NCI-H345 treated with DMSO at 0.1 percent for 48 hours (cell line): ENCODE data around the gene GCNT2.
"Not testable (repeated sequence)": the region's sequence is repeated elsewhere in the genome, so short reads cannot be mapped to it uniquely, and the experiment has no call there.

ENCODE experiments used
- DNase-seq: peaks from one replicate; lab custom pipeline; 2025; ENCODE audit not compliant: unreplicated experiment; lab: John Stamatoyannopoulos, UW

Gene GCNT2

GRCh38 chr6:10599046-10599445, 77.9 kb downstream of the GCNT2 start:
- no peak for DNase-seq

GRCh38 chr6:10600681-10601080, 79.5 kb downstream of the GCNT2 start:
- DNase-seq, result not testable (repeated sequence)

- DNase-seq, result no peak
Measured at GRCh38 chr6:10603219-10603618, 82.1 kb downstream of the GCNT2 start.

- DNase-seq, result no peak
Measured at GRCh38 chr6:10609038-10609437, 87.9 kb downstream of the GCNT2 start.

GRCh38 chr6:10610289-10610688, 89.1 kb downstream of the GCNT2 start:
- DNase-seq, result no peak

- no peak for DNase-seq
Measured at GRCh38 chr6:10612161-10612560, 91.0 kb downstream of the GCNT2 start.

GRCh38 chr6:10613077-10613476, 91.9 kb downstream of the GCNT2 start:
- no peak for DNase-seq

- DNase-seq, result no peak
Measured at GRCh38 chr6:10613723-10614122, 92.6 kb downstream of the GCNT2 start.

- no peak for DNase-seq
Measured at GRCh38 chr6:10615675-10616074, 94.5 kb downstream of the GCNT2 start.

GRCh38 chr6:10616266-10616665, 95.1 kb downstream of the GCNT2 start:
- DNase-seq, result not testable (repeated sequence)

- no peak for DNase-seq
Measured at GRCh38 chr6:10617008-10617696, 96.0 kb downstream of the GCNT2 start.

- DNase-seq, result no peak
Measured at GRCh38 chr6:10618409-10618808, 97.3 kb downstream of the GCNT2 start.

GRCh38 chr6:10621213-10621612, 100.1 kb downstream of the GCNT2 start:
- DNase-seq, result peak; percentile 1

GRCh38 chr6:10621847-10622246, 100.7 kb downstream of the GCNT2 start:
- no peak for DNase-seq

GRCh38 chr6:10624836-10625235, 103.7 kb downstream of the GCNT2 start:
- DNase-seq, result no peak

- DNase-seq, result no peak
Measured at GRCh38 chr6:10626154-10626741, 105.1 kb downstream of the GCNT2 start.

GRCh38 chr6:10627800-10628199, 106.6 kb downstream of the GCNT2 start:
- DNase-seq, result no peak

- no peak for DNase-seq
Measured at GRCh38 chr6:10630178-10630577, 109.0 kb downstream of the GCNT2 start.

- DNase-seq, result no peak
Measured at GRCh38 chr6:10633216-10633615, 112.1 kb downstream of the GCNT2 start.

- DNase-seq, result no peak
Measured at GRCh38 chr6:10640412-10640811, 119.3 kb downstream of the GCNT2 start.

- DNase-seq, result no peak
Measured at GRCh38 chr6:10641528-10641927, 120.4 kb downstream of the GCNT2 start.

GRCh38 chr6:10643201-10643651, 122.1 kb downstream of the GCNT2 start:
- no peak for DNase-seq

- no peak for DNase-seq
Measured at GRCh38 chr6:10644225-10644624, 123.1 kb downstream of the GCNT2 start.
